ENCODE data around the gene MYO18A. TPM values are rescaled to one million over a fixed set of nuclear protein-coding genes. Genes with fewer than 3 reads are reported as not detected.

MYO18A gene
- total RNA-seq, 1 donor from 2014 or later, result 48.2 TPM

GRCh38 chr17:29125651-29126050 lies 54.5 kb downstream of the MYO18A start:
- no peaks in the 10 kb centered on the region for H3K36me3 Mint-ChIP-seq (ENCODE audit: low read depth)
- no peak overlapping the region for H3K27ac Mint-ChIP-seq (ENCODE audit: unreplicated experiment)
- DNase-seq (ENCODE audit: low read depth, low spot score), result no peak
- no peaks in the 10 kb centered on the region for H3K27me3 Mint-ChIP-seq (ENCODE audit: low read depth)
- no peaks in the 10 kb centered on the region for H3K9me3 Mint-ChIP-seq
- no peak for TF ChIP-seq CTCF (conservative IDR thresholded peaks at IDR 0.05)
- no peak overlapping the region for H3K4me3 Mint-ChIP-seq
- no peaks in the 10 kb centered on the region for H3K4me1 Mint-ChIP-seq

- H3K4me1 Mint-ChIP-seq, result no peaks in the 10 kb centered on the region
Measured at GRCh38 chr17:29124925-29125273, 55.3 kb downstream of the MYO18A start.

GRCh38 chr17:29124135-29124924 lies 55.9 kb downstream of the MYO18A start:
- no peaks in the 10 kb centered on the region for H3K36me3 Mint-ChIP-seq (ENCODE audit: low read depth)
- H3K9me3 Mint-ChIP-seq, result no peaks in the 10 kb centered on the region
- no peaks in the 10 kb centered on the region for H3K4me1 Mint-ChIP-seq
- DNase-seq (ENCODE audit: low read depth, low spot score), result peak; percentile 39
- H3K27me3 Mint-ChIP-seq (ENCODE audit: low read depth), result no peaks in the 10 kb centered on the region
- no peak overlapping the region for H3K27ac Mint-ChIP-seq (ENCODE audit: unreplicated experiment)
- peak; percentile 75 for TF ChIP-seq CTCF (conservative IDR thresholded peaks at IDR 0.05)
- no peak overlapping the region for H3K4me3 Mint-ChIP-seq

More at GRCh38 chr17:29124925-29125273, 55.3 kb downstream of the MYO18A start:
- Mint-ChIP-seq H3K36me3 (ENCODE audit: low read depth) (no peaks in the 10 kb centered on the region), H3K27me3 (ENCODE audit: low read depth) (no peaks in the 10 kb centered on the region), H3K4me3 (no peak overlapping the region), H3K9me3 (no peaks in the 10 kb centered on the region), H3K27ac (ENCODE audit: unreplicated experiment) (no peak overlapping the region)
- TF ChIP-seq CTCF (conservative IDR thresholded peaks at IDR 0.05), result no peak
- DNase-seq (ENCODE audit: low read depth, low spot score), result no peak

GRCh38 chr17:29123111-29123510 lies 57.1 kb downstream of the MYO18A start:
- DNase-seq (ENCODE audit: low read depth, low spot score), result no peak
- Mint-ChIP-seq H3K9me3 (no peaks in the 10 kb centered on the region), H3K4me1 (no peaks in the 10 kb centered on the region), H3K36me3 (ENCODE audit: low read depth) (no peaks in the 10 kb centered on the region), H3K4me3 (no peak overlapping the region), H3K27me3 (ENCODE audit: low read depth) (no peaks in the 10 kb centered on the region), H3K27ac (ENCODE audit: unreplicated experiment) (no peak overlapping the region)
- no peak for TF ChIP-seq CTCF (conservative IDR thresholded peaks at IDR 0.05)

GRCh38 chr17:29121442-29121841 lies 58.8 kb downstream of the MYO18A start:
- H3K4me1 Mint-ChIP-seq, result peaks cover 4% of the 10 kb centered on the region
- no peak overlapping the region for H3K27ac Mint-ChIP-seq (ENCODE audit: unreplicated experiment)
- TF ChIP-seq CTCF (conservative IDR thresholded peaks at IDR 0.05), result no peak
- no peaks in the 10 kb centered on the region for H3K9me3 Mint-ChIP-seq
- no peaks in the 10 kb centered on the region for H3K27me3 Mint-ChIP-seq (ENCODE audit: low read depth)
- no peak overlapping the region for H3K4me3 Mint-ChIP-seq
- H3K36me3 Mint-ChIP-seq (ENCODE audit: low read depth), result no peaks in the 10 kb centered on the region
- DNase-seq (ENCODE audit: low read depth, low spot score), result no peak
